ENCODE results near the gene ACAD10. TPM values are rescaled to one million over a fixed set of nuclear protein-coding genes. Genes with fewer than 3 reads are reported as not detected.
A peak's percentile ranks its signal among the peaks of the same experiment; 100 is the strongest.

ACAD10 gene
- 10 to 100 TPM in 3 of 4 donors, 1 to 10 TPM in 1; 8.8 to 21.6 (median 16.8) TPM for total RNA-seq

GRCh38 chr12:111685811-111686573, at the start of gene ACAD10, which contains the start of gene BRAP:
TSS of gene ACAD10 (plus strand) at chr12:111686053. CDS start at chr12:111692710, 6,657 bp downstream.
TSS of gene BRAP (minus strand) at chr12:111685956. CDS start at chr12:111685792, 164 bp downstream.
- Histone ChIP-seq H3K4me1 (peaks cover 25 to 38% (median 31%) of the 10 kb centered on the region in 4 donors), H3K27ac (replicated peaks in 1 of 4) (peak within 1 kb of the TSS; percentile 80 to 91 (median 86)), H3K36me3 (peaks cover 18 to 23% (median 23%) of the 10 kb centered on the region in 4 donors), H3K27me3 (no peaks in the 10 kb centered on the region), H3K4me3 (peak within 1 kb of the TSS; percentile 73 to 98 (median 91)), H3K9me3 (no peaks in the 10 kb centered on the region)
- peak; percentile 16 for TF ChIP-seq POLR2A (IDR thresholded peaks at IDR 0.05; ENCODE audit: low read depth)
- TF ChIP-seq EP300 (IDR thresholded peaks at IDR 0.05), result no peak
- TF ChIP-seq CTCF (IDR thresholded peaks at IDR 0.05), result peak in 1 of 3 experiments; percentile 29
- peak; percentile 96 to 98 for TF ChIP-seq POLR2AphosphoS5 (IDR thresholded peaks at IDR 0.05)
- peak; percentile 97 for DNase-seq (ENCODE audit: extremely low spot score)
- intact Hi-C loops (cut with DNase I), result loop anchor here (10.0 kb wide), 1 partner anchor 161 kb away; no protein-coding TSS in a partner anchor
- 0% methylated on average over 27 of the region's 63 CpGs for WGBS

GRCh38 chr12:111636209-111636945, 49.5 kb upstream of the ACAD10 start:
- peak overlapping the region; percentile 24 to 38 (median 32) for H3K4me3 ChIP-seq
- intact Hi-C loops (cut with DNase I), result no loop called here

GRCh38 chr12:111638556-111638955, 47.3 kb upstream of the ACAD10 start:
- Histone ChIP-seq H3K27ac (replicated peaks in 1 of 4) (no peak overlapping the region), H3K9me3 (no peaks in the 10 kb centered on the region), H3K36me3 (peaks cover 3 to 25% (median 9%) of the 10 kb centered on the region in 4 donors), H3K27me3 (no peaks in the 10 kb centered on the region), H3K4me3 (no peak overlapping the region), H3K4me1 (peaks cover 24 to 41% (median 38%) of the 10 kb centered on the region in 4 donors)
- intact Hi-C loops (cut with DNase I), result no loop called here
- no peak for TF ChIP-seq EP300 (IDR thresholded peaks at IDR 0.05)
- TF ChIP-seq POLR2A (IDR thresholded peaks at IDR 0.05; ENCODE audit: low read depth), result no peak
- TF ChIP-seq CTCF (IDR thresholded peaks at IDR 0.05), result no peak
- no peak for TF ChIP-seq POLR2AphosphoS5 (IDR thresholded peaks at IDR 0.05)
- 82% methylated on average over 6 of the region's 6 CpGs for WGBS
- no peak for DNase-seq (ENCODE audit: extremely low spot score)

More at GRCh38 chr12:111636209-111636945, 49.5 kb upstream of the ACAD10 start:
- Histone ChIP-seq H3K9me3 (no peaks in the 10 kb centered on the region), H3K27ac (replicated peaks in 1 of 4) (peak overlapping the region; percentile 76 to 84 (median 79)), H3K4me1 (peaks cover 14 to 26% (median 24%) of the 10 kb centered on the region in 4 donors), H3K27me3 (no peaks in the 10 kb centered on the region), H3K36me3 (peaks cover 0 to 13% (median 1%) of the 10 kb centered on the region in 4 donors)
- peak in 1 of 2 donors; percentile 28 for TF ChIP-seq POLR2AphosphoS5 (IDR thresholded peaks at IDR 0.05)
- TF ChIP-seq POLR2A (IDR thresholded peaks at IDR 0.05; ENCODE audit: low read depth), result no peak
- TF ChIP-seq CTCF (IDR thresholded peaks at IDR 0.05), result no peak
- TF ChIP-seq EP300 (IDR thresholded peaks at IDR 0.05), result no peak
- DNase-seq (ENCODE audit: extremely low spot score), result peak; percentile 92
- 4% methylated on average over 17 of the region's 19 CpGs for WGBS

GRCh38 chr12:111640506-111640905, 45.3 kb upstream of the ACAD10 start:
- no peak for DNase-seq (ENCODE audit: extremely low spot score)
- peaks cover 24 to 42% (median 38%) of the 10 kb centered on the region in 4 donors for H3K4me1 ChIP-seq
- H3K9me3 ChIP-seq, result no peaks in the 10 kb centered on the region
- TF ChIP-seq CTCF (IDR thresholded peaks at IDR 0.05), result no peak
- TF ChIP-seq EP300 (IDR thresholded peaks at IDR 0.05), result no peak
- no peak for TF ChIP-seq POLR2A (IDR thresholded peaks at IDR 0.05; ENCODE audit: low read depth)
- TF ChIP-seq POLR2AphosphoS5 (IDR thresholded peaks at IDR 0.05), result no peak
- H3K36me3 ChIP-seq, result peaks cover 19 to 45% (median 29%) of the 10 kb centered on the region in 4 donors
- 85% methylated on average over 5 of the region's 5 CpGs for WGBS
- no peaks in the 10 kb centered on the region for H3K27me3 ChIP-seq
- H3K4me3 ChIP-seq, result no peak overlapping the region
- H3K27ac ChIP-seq (replicated peaks in 1 of 4), result no peak overlapping the region
- intact Hi-C loops (cut with DNase I), result no loop called here
